ENCODE results near the gene TXNRD1. TPM values are rescaled to one million over a fixed set of nuclear protein-coding genes. Genes with fewer than 3 reads are reported as not detected.

Gene TXNRD1
- total RNA-seq, 1 experiment from 2014 or later, result 72.8 TPM

GRCh38 chr12:104307655-104308000 lies 92.0 kb downstream of the TXNRD1 start:
- Histone ChIP-seq H3K36me3 (peaks cover 24% of the 10 kb centered on the region), H3K4me1 (no peaks in the 10 kb centered on the region)
- no peak for DNase-seq

GRCh38 chr12:104309446-104309993 lies 93.9 kb downstream of the TXNRD1 start:
- Histone ChIP-seq H3K9me3 (replicated peaks) (no peaks in the 10 kb centered on the region), H3K27ac (no peak overlapping the region), H3K4me3 (no peak overlapping the region), H3K4me1 (no peaks in the 10 kb centered on the region), H3K27me3 (no peaks in the 10 kb centered on the region), H3K36me3 (peaks cover 36% of the 10 kb centered on the region)
- no peak for DNase-seq

More at GRCh38 chr12:104307655-104308000, 92.0 kb downstream of the TXNRD1 start:
- no peak overlapping the region for H3K4me3 ChIP-seq
- H3K27ac ChIP-seq, result no peak overlapping the region
- H3K27me3 ChIP-seq, result no peaks in the 10 kb centered on the region
- H3K9me3 ChIP-seq (replicated peaks), result no peaks in the 10 kb centered on the region

GRCh38 chr12:104310751-104311633 lies 95.4 kb downstream of the TXNRD1 start:
- no peaks in the 10 kb centered on the region for H3K9me3 ChIP-seq (replicated peaks)
- H3K36me3 ChIP-seq, result peaks cover 39% of the 10 kb centered on the region
- no peak overlapping the region for H3K27ac ChIP-seq
- no peaks in the 10 kb centered on the region for H3K27me3 ChIP-seq
- DNase-seq, result no peak
- H3K4me3 ChIP-seq, result no peak overlapping the region
- H3K4me1 ChIP-seq, result no peaks in the 10 kb centered on the region

GRCh38 chr12:104312202-104312601 lies 96.6 kb downstream of the TXNRD1 start:
- Histone ChIP-seq H3K27me3 (no peaks in the 10 kb centered on the region), H3K4me1 (no peaks in the 10 kb centered on the region), H3K4me3 (no peak overlapping the region), H3K36me3 (peaks cover 47% of the 10 kb centered on the region), H3K9me3 (replicated peaks) (no peaks in the 10 kb centered on the region), H3K27ac (no peak overlapping the region)
- no peak for DNase-seq

- Histone ChIP-seq H3K4me1 (no peaks in the 10 kb centered on the region), H3K27me3 (no peaks in the 10 kb centered on the region), H3K9me3 (replicated peaks) (no peaks in the 10 kb centered on the region), H3K36me3 (peaks cover 51% of the 10 kb centered on the region), H3K27ac (no peak overlapping the region), H3K4me3 (no peak overlapping the region)
- no peak for DNase-seq
Measured at GRCh38 chr12:104312654-104313053, 97.1 kb downstream of the TXNRD1 start.

- DNase-seq, result no peak
- Histone ChIP-seq H3K9me3 (replicated peaks) (no peaks in the 10 kb centered on the region), H3K27me3 (no peaks in the 10 kb centered on the region), H3K27ac (no peak overlapping the region), H3K36me3 (peaks cover 53% of the 10 kb centered on the region), H3K4me3 (no peak overlapping the region), H3K4me1 (no peaks in the 10 kb centered on the region)
Measured at GRCh38 chr12:104313568-104314241, 98.1 kb downstream of the TXNRD1 start.

- H3K4me1 ChIP-seq, result no peaks in the 10 kb centered on the region
- H3K36me3 ChIP-seq, result peaks cover 56% of the 10 kb centered on the region
- no peak overlapping the region for H3K4me3 ChIP-seq
- no peak overlapping the region for H3K27ac ChIP-seq
- H3K9me3 ChIP-seq (replicated peaks), result no peaks in the 10 kb centered on the region
- no peak for DNase-seq
- no peaks in the 10 kb centered on the region for H3K27me3 ChIP-seq
Measured at GRCh38 chr12:104314242-104314614, 98.6 kb downstream of the TXNRD1 start.

GRCh38 chr12:104315326-104316224 lies 100.0 kb downstream of the TXNRD1 start:
- Histone ChIP-seq H3K36me3 (peaks cover 66% of the 10 kb centered on the region), H3K27me3 (no peaks in the 10 kb centered on the region), H3K9me3 (replicated peaks) (no peaks in the 10 kb centered on the region), H3K4me1 (no peaks in the 10 kb centered on the region), H3K4me3 (no peak overlapping the region), H3K27ac (no peak overlapping the region)
- DNase-seq, result no peak

GRCh38 chr12:104316936-104317335 lies 101.4 kb downstream of the TXNRD1 start:
- peaks cover 73% of the 10 kb centered on the region for H3K36me3 ChIP-seq
- no peak for DNase-seq
- no peaks in the 10 kb centered on the region for H3K27me3 ChIP-seq
- no peak overlapping the region for H3K27ac ChIP-seq
- no peaks in the 10 kb centered on the region for H3K9me3 ChIP-seq (replicated peaks)
- no peak overlapping the region for H3K4me3 ChIP-seq
- no peaks in the 10 kb centered on the region for H3K4me1 ChIP-seq

GRCh38 chr12:104317538-104318210 lies 102.1 kb downstream of the TXNRD1 start:
- Histone ChIP-seq H3K27me3 (no peaks in the 10 kb centered on the region), H3K27ac (no peak overlapping the region), H3K9me3 (replicated peaks) (no peaks in the 10 kb centered on the region), H3K36me3 (peaks cover 72% of the 10 kb centered on the region), H3K4me1 (no peaks in the 10 kb centered on the region), H3K4me3 (no peak overlapping the region)
- no peak for DNase-seq

GRCh38 chr12:104319028-104319427 lies 103.4 kb downstream of the TXNRD1 start:
- H3K4me1 ChIP-seq, result no peaks in the 10 kb centered on the region
- H3K36me3 ChIP-seq, result peaks cover 62% of the 10 kb centered on the region
- no peaks in the 10 kb centered on the region for H3K9me3 ChIP-seq (replicated peaks)
- H3K27me3 ChIP-seq, result no peaks in the 10 kb centered on the region
- no peak for DNase-seq
- no peak overlapping the region for H3K4me3 ChIP-seq
- no peak overlapping the region for H3K27ac ChIP-seq

- H3K27me3 ChIP-seq, result no peaks in the 10 kb centered on the region
- no peak overlapping the region for H3K4me3 ChIP-seq
- no peaks in the 10 kb centered on the region for H3K9me3 ChIP-seq (replicated peaks)
- H3K36me3 ChIP-seq, result peaks cover 60% of the 10 kb centered on the region
- DNase-seq, result no peak
- no peaks in the 10 kb centered on the region for H3K4me1 ChIP-seq
- no peak overlapping the region for H3K27ac ChIP-seq
Measured at GRCh38 chr12:104319918-104320626, 104.5 kb downstream of the TXNRD1 start.

GRCh38 chr12:104320627-104321024 lies 105.0 kb downstream of the TXNRD1 start:
- Histone ChIP-seq H3K4me3 (no peak overlapping the region), H3K36me3 (peaks cover 57% of the 10 kb centered on the region)

GRCh38 chr12:104321949-104322348 lies 106.4 kb downstream of the TXNRD1 start:
- Histone ChIP-seq H3K36me3 (peaks cover 57% of the 10 kb centered on the region), H3K4me3 (no peak overlapping the region), H3K4me1 (no peaks in the 10 kb centered on the region), H3K27ac (no peak overlapping the region), H3K27me3 (no peaks in the 10 kb centered on the region), H3K9me3 (replicated peaks) (no peaks in the 10 kb centered on the region)
- no peak for DNase-seq

More at GRCh38 chr12:104320627-104321024, 105.0 kb downstream of the TXNRD1 start:
- DNase-seq, result no peak
- no peaks in the 10 kb centered on the region for H3K27me3 ChIP-seq
- H3K9me3 ChIP-seq (replicated peaks), result no peaks in the 10 kb centered on the region
- no peak overlapping the region for H3K27ac ChIP-seq
- no peaks in the 10 kb centered on the region for H3K4me1 ChIP-seq
